ENCODE data around the gene RNF39. TPM values are rescaled to one million over a fixed set of nuclear protein-coding genes. Genes with fewer than 3 reads are reported as not detected.

RNF39 gene
- total and polyA plus RNA-seq, 2 of the 4 experiments (the other 2 are of a cell fraction): not detected

DNA sequence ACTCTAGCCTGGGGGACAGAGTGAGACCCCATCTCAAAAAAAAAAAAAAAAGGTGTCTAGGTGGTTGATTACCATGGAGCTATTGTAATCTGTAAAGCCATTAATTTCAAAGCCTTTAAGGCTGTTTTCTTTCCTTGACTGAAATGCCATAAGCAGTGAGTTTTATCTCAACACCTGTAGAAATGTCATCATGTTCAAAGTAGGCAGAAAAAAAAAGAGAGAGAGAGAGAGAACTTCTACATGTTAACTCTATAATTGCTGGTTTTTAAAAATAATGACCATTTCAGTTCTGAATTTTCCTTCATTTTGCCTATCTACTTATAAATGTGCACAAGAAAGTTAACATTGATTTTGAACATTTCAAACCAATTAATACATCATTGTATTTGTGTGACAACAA is 44.2 kb downstream of the RNF39 start:
- peaks cover 4% of the 10 kb centered on the region; the same call in 1 of the 2 replicates for H3K9me1 ChIP-seq (ENCODE audit: insufficient read depth, low read length)
- no peak overlapping the region for H3K4me3 ChIP-seq (ENCODE audit: insufficient read depth, low read depth, low read length)
- no peak overlapping the region for H2AK9ac ChIP-seq (replicated peaks; ENCODE audit: low read depth, low read length, poor library complexity)
- no peaks in the 10 kb centered on the region for H3K79me1 ChIP-seq (ENCODE audit: low read depth in 1 of 2, low read length in 2 of 2)
- H3K4me2 ChIP-seq (ENCODE audit: low read depth, low read length): no peak overlapping the region
- intact Hi-C loops (cut with micrococcal nuclease): loop anchor here (5.0 kb wide), 1 partner anchor 1569 kb away; no protein-coding TSS in a partner anchor
- DNase-seq (no peak), ATAC-seq (ENCODE audit: low read depth) (no peak)
- no peak overlapping the region for H3K9ac ChIP-seq (ENCODE audit: low read depth, low read length)
- H2BK15ac ChIP-seq (ENCODE audit: low read depth, low read length): no peak overlapping the region
- CTCF ChIA-PET: no interaction called here
- no peak overlapping the region for H4K91ac ChIP-seq (ENCODE audit: insufficient read depth, low read depth, low read length)
- no peak overlapping the region for H3K56ac ChIP-seq (ENCODE audit: extremely low read depth, insufficient read depth, low read length)
- no peaks in the 10 kb centered on the region for H4K20me1 ChIP-seq (ENCODE audit: insufficient read depth, low read length)
- no peak overlapping the region for H2AFZ ChIP-seq (replicated peaks; ENCODE audit: low read length, poor library complexity)
- in situ Hi-C loops (cut with MboI; ENCODE audit: low sequenced_read_pairs): no loop called here
- H4K5ac ChIP-seq (ENCODE audit: low read depth, low read length): no peak overlapping the region
- H3K4ac ChIP-seq (ENCODE audit: low read depth, low read length): no peak overlapping the region
- H3K14ac ChIP-seq (replicated peaks; ENCODE audit: low read depth, low read length): no peak overlapping the region
- no peak overlapping the region for H2BK120ac ChIP-seq (ENCODE audit: low read depth, low read length)
- no peak overlapping the region for H3K23ac ChIP-seq (ENCODE audit: low read depth, low read length)
- H4K8ac ChIP-seq (ENCODE audit: low read depth in 2 of 2, low read length in 2 of 2): no peak overlapping the region
- no peak overlapping the region for H2BK20ac ChIP-seq (ENCODE audit: low read depth, low read length)
- H3K18ac ChIP-seq (ENCODE audit: low read depth, low read length): no peak overlapping the region
- H3K4me1 ChIP-seq (ENCODE audit: control insufficient read depth, insufficient read depth, low read length): no peaks in the 10 kb centered on the region; the same call in 1 of the 2 replicates
- H3K9me3 ChIP-seq (ENCODE audit: control insufficient read depth, insufficient read depth, low read length): no peaks in the 10 kb centered on the region
- peaks cover 1% of the 10 kb centered on the region; the same call in 1 of the 2 replicates for H3K36me3 ChIP-seq (ENCODE audit: control insufficient read depth, insufficient read depth, low read length)
- BruUV-seq (replicated peaks): no TSS peak
- TF ChIP-seq MAZ (IDR thresholded peaks at IDR 0.05; ENCODE audit: borderline replicate concordance, low read depth, low read length) (no peak), CHD1 (IDR thresholded peaks at IDR 0.05; ENCODE audit: low read depth, low read length) (no peak), SMC3 (IDR thresholded peaks at IDR 0.05; ENCODE audit: low read depth, low read length) (no peak), POLR2A (IDR thresholded peaks at IDR 0.05; ENCODE audit: low read depth, low read length) (no peak), RFX5 (IDR thresholded peaks at IDR 0.05; ENCODE audit: low read depth, low read length) (no peak), CEBPB (IDR thresholded peaks at IDR 0.05; ENCODE audit: low read depth, low read length) (no peak), RAD21 (IDR thresholded peaks at IDR 0.05; ENCODE audit: low read length) (no peak), MXI1 (IDR thresholded peaks at IDR 0.05; ENCODE audit: borderline replicate concordance, low read depth, low read length) (no peak), BHLHE40 (IDR thresholded peaks at IDR 0.05; ENCODE audit: low read depth, low read length) (no peak), FOS (IDR thresholded peaks at IDR 0.05; ENCODE audit: low read depth, low read length) (no peak), NFE2L2 (IDR thresholded peaks at IDR 0.05; ENCODE audit: low read depth, low read length) (no peak), MAFK (IDR thresholded peaks at IDR 0.05; ENCODE audit: low read depth, low read length) (no peak)
- TF ChIP-seq, protein P1, sequence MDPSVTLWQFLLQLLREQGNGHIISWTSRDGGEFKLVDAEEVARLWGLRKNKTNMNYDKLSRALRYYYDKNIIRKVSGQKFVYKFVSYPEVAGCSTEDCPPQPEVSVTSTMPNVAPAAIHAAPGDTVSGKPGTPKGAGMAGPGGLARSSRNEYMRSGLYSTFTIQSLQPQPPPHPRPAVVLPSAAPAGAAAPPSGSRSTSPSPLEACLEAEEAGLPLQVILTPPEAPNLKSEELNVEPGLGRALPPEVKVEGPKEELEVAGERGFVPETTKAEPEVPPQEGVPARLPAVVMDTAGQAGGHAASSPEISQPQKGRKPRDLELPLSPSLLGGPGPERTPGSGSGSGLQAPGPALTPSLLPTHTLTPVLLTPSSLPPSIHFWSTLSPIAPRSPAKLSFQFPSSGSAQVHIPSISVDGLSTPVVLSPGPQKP (IDR thresholded peaks at IDR 0.05; ENCODE audit: borderline replicate concordance, low read depth, low read length): no peak
- TF ChIP-seq, protein P2, sequence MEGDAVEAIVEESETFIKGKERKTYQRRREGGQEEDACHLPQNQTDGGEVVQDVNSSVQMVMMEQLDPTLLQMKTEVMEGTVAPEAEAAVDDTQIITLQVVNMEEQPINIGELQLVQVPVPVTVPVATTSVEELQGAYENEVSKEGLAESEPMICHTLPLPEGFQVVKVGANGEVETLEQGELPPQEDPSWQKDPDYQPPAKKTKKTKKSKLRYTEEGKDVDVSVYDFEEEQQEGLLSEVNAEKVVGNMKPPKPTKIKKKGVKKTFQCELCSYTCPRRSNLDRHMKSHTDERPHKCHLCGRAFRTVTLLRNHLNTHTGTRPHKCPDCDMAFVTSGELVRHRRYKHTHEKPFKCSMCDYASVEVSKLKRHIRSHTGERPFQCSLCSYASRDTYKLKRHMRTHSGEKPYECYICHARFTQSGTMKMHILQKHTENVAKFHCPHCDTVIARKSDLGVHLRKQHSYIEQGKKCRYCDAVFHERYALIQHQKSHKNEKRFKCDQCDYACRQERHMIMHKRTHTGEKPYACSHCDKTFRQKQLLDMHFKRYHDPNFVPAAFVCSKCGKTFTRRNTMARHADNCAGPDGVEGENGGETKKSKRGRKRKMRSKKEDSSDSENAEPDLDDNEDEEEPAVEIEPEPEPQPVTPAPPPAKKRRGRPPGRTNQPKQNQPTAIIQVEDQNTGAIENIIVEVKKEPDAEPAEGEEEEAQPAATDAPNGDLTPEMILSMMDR (conservative IDR thresholded peaks at IDR 0.05; ENCODE audit: low read depth, low read length): no peak
- TF ChIP-seq, protein P3, sequence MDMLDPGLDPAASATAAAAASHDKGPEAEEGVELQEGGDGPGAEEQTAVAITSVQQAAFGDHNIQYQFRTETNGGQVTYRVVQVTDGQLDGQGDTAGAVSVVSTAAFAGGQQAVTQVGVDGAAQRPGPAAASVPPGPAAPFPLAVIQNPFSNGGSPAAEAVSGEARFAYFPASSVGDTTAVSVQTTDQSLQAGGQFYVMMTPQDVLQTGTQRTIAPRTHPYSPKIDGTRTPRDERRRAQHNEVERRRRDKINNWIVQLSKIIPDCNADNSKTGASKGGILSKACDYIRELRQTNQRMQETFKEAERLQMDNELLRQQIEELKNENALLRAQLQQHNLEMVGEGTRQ (IDR thresholded peaks at IDR 0.05; ENCODE audit: low read depth, low read length): no peak
- POLR2A ChIA-PET (ENCODE audit: unreplicated experiment): interaction anchor here (0.6 kb wide), 2 partner anchors 11 to 29 kb away, joined by 3 read pairs; partner anchors contain the start of gene POLR1H
- H2AK5ac ChIP-seq (ENCODE audit: low read depth, low read length): no peak overlapping the region
- H2BK5ac ChIP-seq (ENCODE audit: low read depth, low read length, poor library complexity, severe bottlenecking): no peak overlapping the region
- dilution Hi-C loops (cut with HindIII; ENCODE audit: low sequenced_read_pairs, unreplicated experiment): no loop called here
- H3K27ac ChIP-seq (ENCODE audit: insufficient read depth, low read length): no peak overlapping the region
- H3K27me3 ChIP-seq (ENCODE audit: control insufficient read depth, insufficient read depth, low read length): no peaks in the 10 kb centered on the region
